GM18505 (cell line): ENCODE results near the gene RPS6KA5.

ENCODE experiments used
- ATAC-seq: cut with Tn5 transposase; IDR thresholded peaks from one replicate; pipeline ENCODE4 v1.9.1; 2021; ENCODE audit not compliant: unreplicated experiment
- POLR2A ChIP-seq: IDR thresholded peaks from 4 replicates; pipeline ENCODE4 v1.6.1; 2011; ENCODE audit warnings: borderline replicate concordance; ENCODE audit not compliant: insufficient read depth, insufficient read length; ENCODE audit errors: extremely low read depth

The RPS6KA5 gene

DNA sequence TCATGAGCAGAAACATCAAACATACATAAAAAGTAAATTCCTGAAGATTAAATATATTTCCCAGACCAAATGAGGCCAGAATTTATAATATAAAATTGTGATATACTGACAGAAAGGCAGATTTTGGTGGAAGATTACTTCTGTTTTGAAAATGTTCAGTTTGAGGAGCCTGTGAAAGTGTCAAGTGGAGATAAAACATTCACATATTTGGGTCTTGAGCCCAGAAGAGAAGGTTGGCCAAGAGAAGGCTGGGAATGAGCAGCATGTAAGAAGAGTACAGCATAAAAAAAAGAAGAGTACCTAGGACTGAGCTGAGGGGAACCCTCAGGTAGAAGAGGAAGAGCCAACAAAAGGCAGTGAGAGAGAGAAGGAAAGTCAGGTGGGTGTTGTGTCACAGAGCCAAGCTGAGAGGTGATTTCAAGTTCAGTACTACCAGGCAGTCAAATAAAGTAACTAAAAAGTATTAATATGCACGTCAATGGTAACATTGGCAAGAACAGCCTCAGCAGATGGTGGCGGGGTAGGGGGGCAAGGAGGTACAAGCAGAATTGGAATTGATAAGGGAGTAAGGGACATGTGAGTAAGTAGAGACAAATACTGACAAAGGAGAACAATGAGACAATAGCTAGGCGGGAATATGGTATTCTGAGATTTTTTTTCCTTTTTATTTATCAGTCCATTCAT, 123.5 kb downstream of the RPS6KA5 start:
- no peak for ATAC-seq
- TF ChIP-seq POLR2A = no peak

DNA sequence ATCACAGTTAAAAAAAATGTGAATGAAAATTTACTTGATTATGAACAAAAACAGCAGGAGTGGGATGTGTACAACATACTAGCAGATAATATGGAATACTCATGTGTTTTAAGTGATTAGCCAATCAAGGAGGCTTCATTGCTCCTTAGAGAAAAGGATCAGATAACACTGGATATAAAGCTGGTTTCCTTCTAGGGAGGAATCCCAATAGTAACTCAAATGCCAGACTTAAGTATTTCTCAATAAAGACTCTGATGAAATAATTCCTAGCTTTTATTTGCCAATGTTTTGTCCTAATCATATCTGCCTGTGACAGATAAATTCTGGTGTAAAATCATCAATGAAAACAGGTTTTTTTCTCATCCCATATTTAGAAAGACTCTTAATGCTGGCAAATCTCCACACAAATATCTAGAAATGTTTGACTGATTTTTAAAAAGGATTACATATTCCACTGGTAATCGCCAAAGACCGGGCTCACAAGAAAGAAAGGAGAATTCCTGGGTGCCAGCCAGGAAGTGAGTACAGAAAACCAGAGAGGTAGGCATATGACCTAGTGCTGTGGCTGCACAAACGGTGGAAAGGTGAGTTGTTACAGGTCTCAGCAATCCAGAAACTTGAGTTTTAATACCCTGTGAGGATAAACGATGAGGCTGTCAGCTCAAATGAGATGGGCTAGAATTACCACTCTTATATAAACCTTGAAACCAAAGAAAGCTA, 135.7 kb downstream of the RPS6KA5 start:
- ATAC-seq = no peak
- no peak for TF ChIP-seq POLR2A

- no peak for ATAC-seq
- no peak for TF ChIP-seq POLR2A
These were observed 138.3 kb downstream of the RPS6KA5 start for GRCh38 chr14:90922141-90922540.

- no peak for TF ChIP-seq POLR2A
- ATAC-seq = no peak
These were observed 149.3 kb downstream of the RPS6KA5 start for GRCh38 chr14:90911121-90911520.

DNA sequence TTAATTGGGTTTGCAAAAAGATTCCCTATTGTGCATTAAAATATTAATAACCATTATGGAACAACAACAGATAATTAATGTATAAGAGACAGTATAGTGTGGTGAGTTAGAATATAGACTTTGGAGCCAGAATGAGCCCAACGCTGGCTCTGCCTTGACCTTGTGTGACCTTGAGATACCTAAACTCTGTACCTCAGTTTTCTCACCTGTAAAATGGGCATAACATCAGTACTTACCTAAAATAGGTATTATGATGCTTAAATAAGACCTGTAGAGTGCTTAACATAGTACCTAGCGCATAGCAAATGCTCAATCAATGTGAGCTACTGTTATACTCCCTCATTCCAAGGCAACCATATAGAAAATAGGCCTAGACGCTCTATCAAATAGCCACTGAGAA, 153.3 kb downstream of the RPS6KA5 start:
- no peak for ATAC-seq
- TF ChIP-seq POLR2A = no peak

DNA sequence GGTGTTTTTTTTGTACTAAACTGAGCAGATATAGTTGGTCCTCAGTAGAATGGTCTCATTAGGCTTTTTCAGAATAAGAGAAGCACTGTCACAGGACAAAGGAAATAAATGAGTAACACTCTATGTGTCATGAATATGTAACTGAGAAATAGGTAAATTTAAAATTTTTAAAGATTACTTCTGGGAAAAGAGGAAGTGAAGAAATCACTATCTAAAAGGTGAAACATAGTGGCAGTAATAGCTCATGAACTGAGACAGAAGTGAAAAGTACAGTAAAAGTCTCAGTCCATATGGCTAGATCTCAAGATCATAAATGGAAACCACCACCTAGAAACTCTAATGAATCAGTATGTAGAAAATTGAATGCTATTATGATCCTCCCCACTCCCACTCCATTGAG, 154.9 kb downstream of the RPS6KA5 start:
- no peak for TF ChIP-seq POLR2A
- ATAC-seq = peak; percentile 83

DNA sequence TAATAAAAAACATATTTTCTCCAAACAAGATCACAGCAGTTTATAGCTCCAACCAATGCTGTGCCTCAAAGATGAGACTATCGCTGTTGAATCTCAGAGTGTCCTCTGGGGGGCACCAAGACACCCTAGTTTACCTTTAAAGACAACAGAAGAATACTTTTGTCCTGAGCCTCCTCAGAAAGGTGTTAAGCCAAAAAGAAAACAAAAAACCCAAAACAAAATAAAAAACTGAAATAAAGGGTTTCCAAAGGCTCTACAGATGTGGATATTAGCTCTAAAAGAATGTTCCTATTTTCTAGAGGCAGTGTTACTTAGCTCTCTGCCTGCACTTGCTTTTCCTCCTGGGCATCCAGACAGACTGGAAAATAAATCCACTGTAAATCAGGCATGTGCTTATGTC, 157.3 kb downstream of the RPS6KA5 start:
- no peak for TF ChIP-seq POLR2A
- no peak for ATAC-seq

- ATAC-seq = no peak
- TF ChIP-seq POLR2A = no peak
These were observed 159.9 kb downstream of the RPS6KA5 start for GRCh38 chr14:90900476-90901083.

DNA sequence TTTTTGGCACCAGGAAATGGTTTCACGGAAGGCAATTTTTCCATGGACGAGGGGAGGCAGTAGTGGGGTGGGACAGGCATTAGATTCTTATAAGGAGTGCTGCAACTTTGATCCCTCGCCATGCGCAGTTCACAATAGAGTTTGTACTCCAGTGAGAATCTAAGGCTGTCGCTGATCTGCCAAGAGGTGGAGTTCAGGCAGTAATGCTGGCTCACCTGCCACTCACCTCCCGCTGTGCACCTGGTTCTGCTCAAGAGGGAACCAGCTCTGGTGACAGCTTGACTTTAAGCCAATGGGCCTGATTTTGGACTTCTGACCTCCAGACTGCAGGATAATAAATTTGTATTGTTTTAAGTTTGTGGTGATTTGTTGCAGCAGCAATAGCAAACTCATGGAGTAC, 163.4 kb downstream of the RPS6KA5 start:
- no peak for TF ChIP-seq POLR2A
- ATAC-seq = no peak

GRCh38 chr14:90894241-90894640, 166.2 kb downstream of the RPS6KA5 start:
- no peak for TF ChIP-seq POLR2A
- ATAC-seq = no peak

GRCh38 chr14:90893510-90893909, 166.9 kb downstream of the RPS6KA5 start:
- no peak for TF ChIP-seq POLR2A
- ATAC-seq = no peak

DNA sequence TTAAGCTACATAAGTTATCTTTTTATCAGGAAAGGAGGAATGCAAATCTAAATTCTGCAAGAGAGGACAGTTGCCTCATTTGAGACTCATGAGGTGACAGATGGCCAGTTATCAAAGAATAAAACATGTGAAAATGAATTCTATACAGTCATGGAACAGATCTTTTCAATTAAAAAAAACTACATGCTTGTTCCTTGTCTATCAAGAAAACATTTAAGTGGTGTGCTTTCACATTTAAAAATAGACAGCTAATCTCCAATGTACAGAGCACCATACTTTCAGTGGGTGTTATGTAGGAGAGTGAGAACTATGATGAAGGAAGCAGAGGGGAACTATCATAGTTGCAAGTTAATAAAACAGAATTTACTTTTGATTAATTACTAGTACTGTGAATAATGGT, 167.5 kb downstream of the RPS6KA5 start:
- ATAC-seq = no peak
- TF ChIP-seq POLR2A = no peak

GRCh38 chr14:90891326-90891725, 169.1 kb downstream of the RPS6KA5 start:
- TF ChIP-seq POLR2A = no peak
- ATAC-seq = no peak
